Activated CD8-positive, alpha-beta memory T cell treated with anti-CD3 and anti-CD28 coated beads for 36 hours (primary cell): ENCODE measurements around the gene THRA. TPM values are rescaled to one million over a fixed set of nuclear protein-coding genes. Genes with fewer than 3 reads are reported as not detected.

Experiments
- CTCF ChIA-PET: fragments of 350-600 bp; sonication (Branson Sonifier 250); formaldehyde crosslinking; loops from one replicate; lab custom pipeline; 2021; ENCODE audit warnings: antibody characterized with exemption; lab: Charles Lee
- POLR2A ChIA-PET: fragments of 350-600 bp; sonication (Branson Sonifier 250); formaldehyde crosslinking; loops from one replicate; lab custom pipeline; 2021; ENCODE audit warnings: antibody characterized with exemption; lab: Charles Lee
- total RNA-seq, 2 experiments: library from RNA; stranded (reverse); gene quantifications; one replicate each; pipeline ENCODE4 v1.2.3, GENCODE V29; 2021

THRA gene
- 10 to 100 TPM; 11.6 to 12.6 TPM for total RNA-seq

GRCh38 chr17:40062329-40063186 lies at the start of gene THRA:
Gene THRA, plus strand, starts transcription at chr17:40062965. Its CDS starts 11,524 bp downstream, at chr17:40074489.
- POLR2A ChIA-PET: interaction anchor here (0.6 to 0.9 kb wide), 2 partner anchors 38 to 255 kb away, joined by 3 read pairs; partner anchors contain the start of gene NR1D1

GRCh38 chr17:40014375-40014980 lies 48.3 kb upstream of the THRA start:
- CTCF ChIA-PET: interaction anchor here (1.0 to 2.4 kb wide), 5 partner anchors 12 to 99 kb away, joined by 3 to 14 read pairs (median 3); no protein-coding TSS in a partner anchor
- POLR2A ChIA-PET: no interaction called here

More at GRCh38 chr17:40062329-40063186, at the start of gene THRA:
- CTCF ChIA-PET: interaction anchor here (0.7 to 4.2 kb wide), 11 partner anchors 8 to 93 kb away, joined by 3 to 32 read pairs (median 4); partner anchors contain the start of gene MED24

- CTCF ChIA-PET: interaction anchor here (1.0 to 2.4 kb wide), 6 partner anchors 11 to 273 kb away, joined by 3 to 14 read pairs (median 5); partner anchors contain the start of gene CDC6
- POLR2A ChIA-PET: no interaction called here
Observed at GRCh38 chr17:40015005-40015997, 47.5 kb upstream of the THRA start, which contains the start of gene CSF3. Gene CSF3, plus strand, starts transcription at chr17:40015440. Its CDS starts 35 bp downstream, at chr17:40015475.

- ChIA-PET POLR2A (no interaction called here), CTCF (interaction anchor here (0.7 to 2.4 kb wide), 6 partner anchors 10 to 272 kb away, joined by 3 to 14 read pairs (median 5); partner anchors contain the start of gene CDC6)
Observed at GRCh38 chr17:40015998-40016985, 46.5 kb upstream of the THRA start.

- CTCF ChIA-PET: interaction anchor here (1.0 to 1.1 kb wide), 2 partner anchors 17 to 151 kb away, joined by 3 read pairs; no protein-coding TSS in a partner anchor
- POLR2A ChIA-PET: no interaction called here
Observed at GRCh38 chr17:40017422-40018080, 45.2 kb upstream of the THRA start.

- ChIA-PET CTCF (interaction anchor here (1.1 kb wide), 1 partner anchor 150 kb away, joined by 3 read pairs; no protein-coding TSS in a partner anchor), POLR2A (no interaction called here)
Observed at GRCh38 chr17:40018211-40019121, 44.3 kb upstream of the THRA start.

GRCh38 chr17:40019140-40019991 lies 43.4 kb upstream of the THRA start:
- CTCF ChIA-PET: interaction anchor here (1.5 kb wide), 1 partner anchor 56 kb away, joined by 3 read pairs; no protein-coding TSS in a partner anchor
- POLR2A ChIA-PET: no interaction called here

GRCh38 chr17:40020146-40020545 lies 42.6 kb upstream of the THRA start:
- ChIA-PET CTCF (interaction anchor here (1.5 kb wide), 1 partner anchor 55 kb away, joined by 3 read pairs; no protein-coding TSS in a partner anchor), POLR2A (no interaction called here)

- CTCF ChIA-PET: interaction anchor here (0.6 to 1.5 kb wide), 2 partner anchors 65 to 148 kb away, joined by 4 to 5 read pairs; no protein-coding TSS in a partner anchor
- POLR2A ChIA-PET: no interaction called here
Observed at GRCh38 chr17:40021451-40021971, 41.3 kb upstream of the THRA start.

- POLR2A ChIA-PET: no interaction called here
- CTCF ChIA-PET: interaction anchor here (1.2 kb wide), 1 partner anchor 9 kb away, joined by 3 read pairs; no protein-coding TSS in a partner anchor
Observed at GRCh38 chr17:40022497-40022896, 40.3 kb upstream of the THRA start.

GRCh38 chr17:40022961-40023541 lies 39.7 kb upstream of the THRA start:
- ChIA-PET CTCF (interaction anchor here (1.2 kb wide), 1 partner anchor 10 kb away, joined by 3 read pairs; no protein-coding TSS in a partner anchor), POLR2A (no interaction called here)

- ChIA-PET CTCF (interaction anchor here (0.7 kb wide), 1 partner anchor 63 kb away, joined by 3 read pairs; no protein-coding TSS in a partner anchor), POLR2A (no interaction called here)
Observed at GRCh38 chr17:40023590-40024292, 39.0 kb upstream of the THRA start.

- ChIA-PET POLR2A (no interaction called here), CTCF (interaction anchor here (1.5 to 2.6 kb wide), 3 partner anchors 12 to 86 kb away, joined by 4 to 7 read pairs (median 7); no protein-coding TSS in a partner anchor)
Observed at GRCh38 chr17:40024901-40025300, 37.9 kb upstream of the THRA start.
